Measurements from ENCODE around the gene DUS1L.

- TF ChIP-seq TSHZ2 (CRISPR knock-in tag; IDR thresholded peaks at IDR 0.05) (no peak), POU6F1 (CRISPR knock-in tag; IDR thresholded peaks at IDR 0.05; ENCODE audit: borderline replicate concordance, low read depth) (no peak), ISL1 (CRISPR knock-in tag; IDR thresholded peaks at IDR 0.05) (no peak), CREB5 (CRISPR knock-in tag; IDR thresholded peaks at IDR 0.05; ENCODE audit: low read depth) (no peak), ZFP3 (CRISPR knock-in tag; IDR thresholded peaks at IDR 0.05) (no peak), RARB (CRISPR knock-in tag; IDR thresholded peaks at IDR 0.05) (no peak), ZNF70 (CRISPR knock-in tag; IDR thresholded peaks at IDR 0.05) (no peak), ESRRG (CRISPR knock-in tag; IDR thresholded peaks at IDR 0.05) (no peak)
These were observed 3.3 kb downstream of the DUS1L start for GRCh38 chr17:82062076-82062983.
